CD4-positive, alpha-beta T cell treated with Interleukin-10 for 1 hour (primary cell): ENCODE measurements around the gene MAPK11.
A peak's percentile ranks its signal among the peaks of the same experiment; 100 is the strongest.

ENCODE experiments used
- DNase-seq: peaks from one replicate; pipeline ENCODE4 v3.0.0-alpha.2; 2020

MAPK11 gene

GRCh38 chr22:50307890-50308596 lies 37.9 kb upstream of the MAPK11 start:
- DNase-seq = no peak

- peak; percentile 35 for DNase-seq
Measured at GRCh38 chr22:50306753-50307749, 36.9 kb upstream of the MAPK11 start, which contains the start of gene PLXNB2. TSS of gene PLXNB2 (minus strand) at chr22:50307646. CDS start at chr22:50290584, 17,062 bp downstream.

- DNase-seq = no peak
Measured at GRCh38 chr22:50305923-50306566, 35.9 kb upstream of the MAPK11 start.

- no peak for DNase-seq
Measured at GRCh38 chr22:50305393-50305922, 35.3 kb upstream of the MAPK11 start.

- no peak for DNase-seq
Measured at GRCh38 chr22:50304528-50305392, 34.6 kb upstream of the MAPK11 start.

- no peak for DNase-seq
Measured at GRCh38 chr22:50303848-50304527, 33.8 kb upstream of the MAPK11 start.

- DNase-seq = no peak
Measured at GRCh38 chr22:50303515-50303847, 33.3 kb upstream of the MAPK11 start.

- no peak for DNase-seq
Measured at GRCh38 chr22:50302564-50302963, 32.4 kb upstream of the MAPK11 start.

- DNase-seq = no peak
Measured at GRCh38 chr22:50302041-50302541, 31.9 kb upstream of the MAPK11 start.

- DNase-seq = no peak
Measured at GRCh38 chr22:50301581-50301991, 31.4 kb upstream of the MAPK11 start.

- no peak for DNase-seq
Measured at GRCh38 chr22:50300620-50301257, 30.6 kb upstream of the MAPK11 start.

- no peak for DNase-seq
Measured at GRCh38 chr22:50299785-50300619, 29.8 kb upstream of the MAPK11 start.

GRCh38 chr22:50298937-50299784 lies 29.0 kb upstream of the MAPK11 start:
- no peak for DNase-seq

GRCh38 chr22:50298266-50298637 lies 28.1 kb upstream of the MAPK11 start:
- no peak for DNase-seq

GRCh38 chr22:50297510-50298265 lies 27.5 kb upstream of the MAPK11 start:
- no peak for DNase-seq

GRCh38 chr22:50296658-50297490 lies 26.7 kb upstream of the MAPK11 start:
- DNase-seq = no peak

GRCh38 chr22:50294319-50294656 lies 24.1 kb upstream of the MAPK11 start:
- DNase-seq = no peak
